ENCODE measurements around the gene KCNK7. TPM values are rescaled to one million over a fixed set of nuclear protein-coding genes. Genes with fewer than 3 reads are reported as not detected.

The KCNK7 gene
- total RNA-seq, 2 experiments from 2014 or later = 4.9 to 5.0 TPM

- Mint-ChIP-seq H3K27me3 (no peaks in the 10 kb centered on the region), H3K9me3 (no peaks in the 10 kb centered on the region), H3K4me1 (ENCODE audit: low read depth) (peaks cover 17% of the 10 kb centered on the region), H3K27ac (peak overlapping the region; percentile 21), H3K4me3 (no peak overlapping the region), H3K36me3 (ENCODE audit: low read depth) (peaks cover 47% of the 10 kb centered on the region)
- Histone ChIP-seq H3K4me1 (ENCODE audit: insufficient read depth, low read length) (peaks cover 33% of the 10 kb centered on the region), H3K9me3 (ENCODE audit: control insufficient read depth in 1 of 2, insufficient read depth in 1 of 2, low read length in 2 of 2) (no peaks in the 10 kb centered on the region), H3K36me3 (ENCODE audit: insufficient read depth, low read length) (peaks cover 54% of the 10 kb centered on the region), H3K4me3 (ENCODE audit: low read length) (no peak overlapping the region), H3K27ac (ENCODE audit: low read depth in 1 of 2, low read length in 2 of 2) (peak overlapping the region; percentile 1 to 60), H3K27me3 (ENCODE audit: control insufficient read depth in 1 of 2, insufficient read depth in 2 of 2, low read length in 2 of 2) (no peaks in the 10 kb centered on the region)
- TF ChIP-seq CTCF (IDR thresholded peaks at IDR 0.05) = peak; percentile 70
- ATAC-seq (ENCODE audit: poor library complexity) (peak; percentile 99), DNase-seq (peak; percentile 63 to 90 (median 74))
- ChIA-PET CTCF (interaction anchor here (0.8 to 5.6 kb wide), 16 partner anchors 12 to 206 kb away, joined by 3 to 86 read pairs (median 4); partner anchors contain the start of genes EHBP1L1, FAM89B, FRMD8 and KAT5), POLR2A (interaction anchor here (0.6 to 3.3 kb wide), 11 partner anchors 10 to 204 kb away, joined by 3 to 28 read pairs (median 6); partner anchors contain the start of genes EHBP1L1, FAM89B, MALAT1 and PCNX3)
- intact Hi-C loops (cut with DNase I, micrococcal nuclease) = loop anchor here (1.0 kb wide), 3 partner anchors 14 to 222 kb away; no protein-coding TSS in a partner anchor
These were observed 7.2 kb downstream of the KCNK7 start for GRCh38 chr11:65588199-65589054.

- H3K36me3 ChIP-seq (ENCODE audit: insufficient read depth, low read length) = peaks cover 54% of the 10 kb centered on the region
- Mint-ChIP-seq H3K27ac (peak overlapping the region; percentile 30), H3K27me3 (no peaks in the 10 kb centered on the region), H3K36me3 (ENCODE audit: low read depth) (peaks cover 58% of the 10 kb centered on the region), H3K4me3 (no peak overlapping the region), H3K9me3 (no peaks in the 10 kb centered on the region), H3K4me1 (ENCODE audit: low read depth) (peaks cover 17% of the 10 kb centered on the region)
- POLR2A ChIA-PET = interaction anchor here (1.1 to 3.3 kb wide), 6 partner anchors 11 to 88 kb away, joined by 3 to 27 read pairs (median 6); partner anchors contain the start of genes EHBP1L1, FAM89B, MALAT1 and ZNRD2
- CTCF ChIA-PET = interaction anchor here (1.0 to 5.6 kb wide), 5 partner anchors 9 to 44 kb away, joined by 3 to 86 read pairs (median 11); partner anchors contain the start of genes EHBP1L1 and KCNK7
- H3K9me3 ChIP-seq (ENCODE audit: control insufficient read depth in 1 of 2, insufficient read depth in 1 of 2, low read length in 2 of 2) = no peaks in the 10 kb centered on the region
- H3K4me3 ChIP-seq (ENCODE audit: low read length) = no peak overlapping the region
- no peak overlapping the region for H3K27ac ChIP-seq (ENCODE audit: low read depth in 1 of 2, low read length in 2 of 2)
- no peaks in the 10 kb centered on the region for H3K27me3 ChIP-seq (ENCODE audit: control insufficient read depth in 1 of 2, insufficient read depth in 2 of 2, low read length in 2 of 2)
- no peak for TF ChIP-seq CTCF (IDR thresholded peaks at IDR 0.05)
- ATAC-seq (ENCODE audit: poor library complexity) (no peak), DNase-seq (no peak)
- H3K4me1 ChIP-seq (ENCODE audit: insufficient read depth, low read length) = peaks cover 33% of the 10 kb centered on the region
- intact Hi-C loops (cut with DNase I, micrococcal nuclease) = no loop called here
These were observed 8.9 kb downstream of the KCNK7 start for GRCh38 chr11:65586676-65587075.

- Mint-ChIP-seq H3K27me3 (no peaks in the 10 kb centered on the region), H3K36me3 (ENCODE audit: low read depth) (peaks cover 56% of the 10 kb centered on the region), H3K4me3 (no peak overlapping the region), H3K4me1 (ENCODE audit: low read depth) (peaks cover 17% of the 10 kb centered on the region), H3K9me3 (no peaks in the 10 kb centered on the region), H3K27ac (peak overlapping the region; percentile 30)
- Histone ChIP-seq H3K4me3 (ENCODE audit: low read length) (no peak overlapping the region), H3K27ac (ENCODE audit: low read depth in 1 of 2, low read length in 2 of 2) (no peak overlapping the region), H3K4me1 (ENCODE audit: insufficient read depth, low read length) (peaks cover 33% of the 10 kb centered on the region), H3K36me3 (ENCODE audit: insufficient read depth, low read length) (peaks cover 56% of the 10 kb centered on the region), H3K27me3 (ENCODE audit: control insufficient read depth in 1 of 2, insufficient read depth in 2 of 2, low read length in 2 of 2) (no peaks in the 10 kb centered on the region), H3K9me3 (ENCODE audit: control insufficient read depth in 1 of 2, insufficient read depth in 1 of 2, low read length in 2 of 2) (no peaks in the 10 kb centered on the region)
- no peak for TF ChIP-seq CTCF (IDR thresholded peaks at IDR 0.05)
- DNase-seq (no peak), ATAC-seq (ENCODE audit: poor library complexity) (no peak)
- ChIA-PET POLR2A (interaction anchor here (1.1 to 3.3 kb wide), 6 partner anchors 10 to 87 kb away, joined by 3 to 27 read pairs (median 6); partner anchors contain the start of genes EHBP1L1, FAM89B, MALAT1 and ZNRD2), CTCF (interaction anchor here (1.0 to 5.6 kb wide), 4 partner anchors 9 to 44 kb away, joined by 3 to 86 read pairs (median 18); partner anchors contain the start of genes EHBP1L1 and KCNK7)
- intact Hi-C loops (cut with DNase I, micrococcal nuclease) = no loop called here
These were observed 9.4 kb downstream of the KCNK7 start for GRCh38 chr11:65586247-65586630.
